CD4-positive, alpha-beta memory T cell (primary cell): Measurements from ENCODE around the gene FCER2. TPM values are rescaled to one million over a fixed set of nuclear protein-coding genes. Genes with fewer than 3 reads are reported as not detected.
"Not testable (repeated sequence)": the region's sequence is repeated elsewhere in the genome, so short reads cannot be mapped to it uniquely, and the experiment has no call there.

Experiments used
- CTCF ChIA-PET: fragments of 350-600 bp; sonication (Branson Sonifier 250); formaldehyde crosslinking; loops from one replicate; lab custom pipeline; 2021; ENCODE audit warnings: inconsistent platforms; ENCODE audit not compliant: partially characterized antibody; lab: Charles Lee
- POLR2A ChIA-PET: fragments of 350-600 bp; sonication (Branson Sonifier 250); formaldehyde crosslinking; loops from one replicate; lab custom pipeline; 2021; ENCODE audit not compliant: partially characterized antibody; lab: Charles Lee
- DNase-seq, 5 donors: peaks; one replicate each; pipeline versions ENCODE4 v3.0.0 to v3.0.0-alpha.2; 2020 to 2022; ENCODE audit warnings: mixed read lengths in 1 of 5
- H3K27ac ChIP-seq: one replicate; pipeline ENCODE4 v1.7.0; 2013; ENCODE audit warnings: low read depth, low read length
- H3K27me3 ChIP-seq: 2 replicates; pipeline ENCODE4 v1.7.0; 2013; ENCODE audit warnings: mild to moderate bottlenecking, low read length, moderate library complexity; ENCODE audit not compliant: insufficient read depth
- H3K36me3 ChIP-seq: 2 replicates; pipeline ENCODE4 v1.7.0; 2013; ENCODE audit warnings: mild to moderate bottlenecking, low read length, moderate library complexity; ENCODE audit not compliant: insufficient read depth
- H3K4me1 ChIP-seq: 2 replicates; pipeline ENCODE4 v1.7.0; 2013; ENCODE audit warnings: mild to moderate bottlenecking, low read length, moderate library complexity; ENCODE audit not compliant: insufficient read depth
- H3K4me3 ChIP-seq, 2 donors: one replicate each; pipeline ENCODE4 v1.7.0; 2013; ENCODE audit warnings: low read length in 2 of 2, mild to moderate bottlenecking in 1 of 2
- H3K9me3 ChIP-seq, 2 donors: one replicate each; pipeline ENCODE4 v1.7.0; 2013; ENCODE audit warnings: low read length in 2 of 2, control low read depth in 1 of 2; ENCODE audit not compliant: control insufficient read depth in 1 of 2
- H3K27ac Mint-ChIP-seq, 7 donors: one replicate each; pipeline ENCODE4 v1.8.0; 2020 to 2021; ENCODE audit warnings: mixed read lengths in 7 of 7, mild to moderate bottlenecking in 6 of 7, inconsistent platforms in 3 of 7, moderate library complexity in 3 of 7
- H3K27me3 Mint-ChIP-seq, 2 donors: one replicate each; pipeline ENCODE4 v1.8.0; 2020 to 2021; ENCODE audit warnings: mixed read lengths in 2 of 2
- H3K36me3 Mint-ChIP-seq, 2 donors: one replicate each; pipeline ENCODE4 v1.8.0; 2020 to 2021; ENCODE audit warnings: mixed read lengths in 2 of 2, inconsistent platforms in 1 of 2, mild to moderate bottlenecking in 1 of 2
- H3K4me1 Mint-ChIP-seq, 4 donors: one replicate each; pipeline ENCODE4 v1.8.0; 2020 to 2021; ENCODE audit warnings: mixed read lengths in 4 of 4, mild to moderate bottlenecking in 1 of 4
- H3K4me3 Mint-ChIP-seq, 8 donors: one replicate each; pipeline ENCODE4 v1.8.0; 2020 to 2021; ENCODE audit warnings: mixed read lengths in 8 of 8, mild to moderate bottlenecking in 7 of 8, moderate library complexity in 6 of 8, inconsistent platforms in 3 of 8
- H3K9me3 Mint-ChIP-seq, 8 donors: one replicate each; pipeline ENCODE4 v1.8.0; 2020 to 2021; ENCODE audit warnings: mixed read lengths in 8 of 8, mild to moderate bottlenecking in 5 of 8, inconsistent platforms in 3 of 8, moderate library complexity in 1 of 8
- intact Hi-C: fragments of 100-400 bp; cut with micrococcal nuclease; formaldehyde crosslinking; loops from one replicate; pipeline ENCODE4 v1.15.1; 2023
- polyA plus RNA-seq, 2 donors: library from polyadenylated mRNA; unstranded; fragments of 300-500 nt; fragmentation: Illumina TruSeq; gene quantifications; one replicate each; pipeline ENCODE4 v1.2.3, GENCODE V29; 2021
- total RNA-seq, 2 experiments: library from RNA; stranded (reverse); gene quantifications; one replicate each; pipeline ENCODE4 v1.2.3, GENCODE V29; 2021

The FCER2 gene
- total and polyA plus RNA-seq, 4 experiments from 2014 or later = 0.93 TPM; not detected in 3

DNA sequence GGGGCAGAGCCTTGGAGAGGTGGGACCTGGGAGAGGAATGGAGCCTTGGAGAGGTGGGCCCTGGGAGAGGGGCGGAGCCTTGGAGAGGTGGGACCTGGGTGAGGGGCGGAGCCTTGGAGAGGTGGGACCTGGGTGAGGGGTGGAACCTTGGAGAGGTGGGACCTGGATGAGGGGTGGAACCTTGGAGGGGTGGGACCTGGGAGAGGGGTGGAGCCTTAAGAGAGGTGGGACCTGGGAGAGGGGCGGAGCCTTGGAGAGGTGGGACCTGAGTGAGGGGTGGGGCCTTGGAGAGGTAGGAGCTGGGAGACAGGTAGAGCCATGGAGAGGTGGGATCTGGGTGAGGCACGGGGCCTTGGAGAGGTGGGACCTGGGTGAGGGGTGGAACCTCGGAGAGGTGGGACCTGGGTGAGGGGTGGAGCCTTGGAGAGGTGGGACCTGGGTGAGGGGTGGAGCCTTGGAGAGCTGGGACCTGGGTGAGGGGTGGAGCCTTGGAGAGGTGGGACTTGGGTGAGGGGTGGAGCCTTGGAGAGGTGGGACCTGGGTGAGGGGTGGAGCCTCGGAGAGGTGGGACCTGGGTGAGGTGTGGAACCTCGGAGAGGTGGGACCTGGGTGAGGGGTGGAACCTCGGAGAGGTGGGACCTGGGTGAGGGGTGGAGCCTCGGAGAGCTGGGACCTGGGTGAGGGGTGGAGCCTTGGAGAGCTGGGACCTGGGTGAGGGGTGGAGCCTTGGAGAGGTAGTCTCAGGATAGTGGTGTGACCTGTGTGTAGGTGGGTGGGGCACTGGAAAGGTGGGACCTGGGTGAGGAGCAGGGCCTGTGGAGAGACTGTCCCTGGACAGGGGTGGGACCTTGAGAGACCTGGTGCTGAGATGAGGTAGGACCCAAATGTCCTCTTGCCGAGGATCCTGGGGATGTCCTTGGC lies 58.0 kb downstream of the FCER2 start:
- peak overlapping the region in 1 of 7 donors; percentile 56 for H3K27ac Mint-ChIP-seq
- peaks cover 15 to 17% of the 10 kb centered on the region in 2 donors for H3K36me3 Mint-ChIP-seq
- H3K27me3 Mint-ChIP-seq, intact Hi-C loops, H3K4me3 ChIP-seq, H3K9me3 ChIP-seq, H3K27ac ChIP-seq, H3K27me3 ChIP-seq, H3K4me3 Mint-ChIP-seq, CTCF ChIA-PET, H3K9me3 Mint-ChIP-seq: not testable (repeated sequence)
- Histone ChIP-seq H3K36me3 (peaks cover 25% of the 10 kb centered on the region), H3K4me1 (peaks cover 11% of the 10 kb centered on the region)
- H3K4me1 Mint-ChIP-seq = peaks cover 10 to 15% (median 13%) of the 10 kb centered on the region in 4 donors
- POLR2A ChIA-PET = interaction anchor here (1.3 to 1.5 kb wide), 3 partner anchors 9 to 14 kb away, joined by 3 to 4 read pairs (median 4); partner anchors contain the start of genes PET100 and XAB2
- DNase-seq = peak in 2 of 5 donors; percentile 23 to 42

DNA sequence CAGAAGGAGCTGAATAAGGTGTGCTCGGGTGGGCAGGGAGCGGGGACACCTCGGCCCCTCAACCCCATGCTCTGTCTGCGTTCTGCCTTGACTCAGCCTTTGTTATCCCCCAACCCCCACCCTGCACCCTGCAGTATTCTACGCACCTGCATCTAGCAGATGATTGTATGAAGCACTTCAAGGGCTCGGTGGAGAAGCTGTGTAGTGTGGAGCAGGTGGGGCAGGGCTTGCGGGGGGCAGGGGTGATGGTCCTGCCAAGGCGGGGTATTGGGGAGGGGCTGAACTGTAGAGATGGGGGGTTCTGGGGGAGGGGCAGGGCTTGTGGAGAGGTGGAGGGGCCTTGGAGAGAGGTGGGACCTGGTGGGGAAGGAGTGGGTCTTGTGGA lies 58.9 kb downstream of the FCER2 start:
- Histone ChIP-seq H3K27ac (no peak overlapping the region), H3K4me3 (no peak overlapping the region), H3K9me3 (no peaks in the 10 kb centered on the region), H3K36me3 (peaks cover 25% of the 10 kb centered on the region), H3K27me3 (no peaks in the 10 kb centered on the region), H3K4me1 (peaks cover 20% of the 10 kb centered on the region)
- H3K9me3 Mint-ChIP-seq = no peaks in the 10 kb centered on the region
- peaks cover 15 to 17% of the 10 kb centered on the region in 2 donors for H3K36me3 Mint-ChIP-seq
- intact Hi-C loops = no loop called here
- peak overlapping the region in 1 of 7 donors; percentile 31 for H3K27ac Mint-ChIP-seq
- H3K4me3 Mint-ChIP-seq = no peak overlapping the region
- no peaks in the 10 kb centered on the region for H3K27me3 Mint-ChIP-seq
- DNase-seq = no peak
- peaks cover 13 to 19% (median 17%) of the 10 kb centered on the region in 4 donors for H3K4me1 Mint-ChIP-seq
- ChIA-PET CTCF (interaction anchor here (1.4 to 2.0 kb wide), 2 partner anchors 9 to 75 kb away, joined by 3 to 6 read pairs; no protein-coding TSS in a partner anchor), POLR2A (no interaction called here)

DNA sequence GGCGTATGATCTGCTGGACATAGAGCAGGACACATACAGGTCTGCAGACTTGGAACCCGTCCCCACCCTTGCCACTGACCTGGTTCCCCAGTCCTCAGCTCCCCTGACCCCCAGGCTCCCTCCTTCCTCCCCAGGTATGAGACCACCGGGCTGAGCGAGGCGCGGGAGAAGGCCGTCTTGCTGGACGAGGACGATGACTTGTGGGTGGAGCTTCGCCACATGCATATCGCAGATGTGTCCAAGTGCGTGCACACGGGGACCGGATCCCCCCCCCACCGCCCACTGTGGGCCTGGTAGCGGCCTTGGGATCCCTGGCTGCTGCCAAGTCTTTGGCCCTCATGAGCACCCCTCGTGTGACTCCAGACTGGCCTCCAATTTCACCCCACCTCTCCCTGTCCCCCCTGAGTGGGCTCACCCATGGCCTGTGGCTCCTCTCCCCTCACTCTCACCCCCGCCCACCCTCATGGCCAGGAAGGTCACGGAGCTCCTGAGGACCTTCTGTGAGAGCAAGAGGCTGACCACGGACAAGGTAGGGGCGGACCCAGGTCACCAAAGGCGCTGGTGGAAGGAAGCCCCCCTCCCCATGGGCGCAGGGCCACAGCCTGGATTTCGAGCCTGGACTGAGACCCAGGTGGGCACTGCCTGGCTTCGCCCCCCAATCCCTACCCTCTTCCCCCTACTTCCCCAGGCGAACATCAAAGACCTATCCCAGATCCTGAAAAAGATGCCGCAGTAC lies 59.5 kb downstream of the FCER2 start:
- Histone ChIP-seq H3K4me3 (no peak overlapping the region), H3K9me3 (no peaks in the 10 kb centered on the region), H3K36me3 (peaks cover 25% of the 10 kb centered on the region), H3K27me3 (no peaks in the 10 kb centered on the region), H3K4me1 (peaks cover 25% of the 10 kb centered on the region), H3K27ac (no peak overlapping the region)
- intact Hi-C loops = no loop called here
- Mint-ChIP-seq H3K9me3 (no peaks in the 10 kb centered on the region), H3K27me3 (no peaks in the 10 kb centered on the region), H3K4me1 (peaks cover 13 to 25% (median 19%) of the 10 kb centered on the region in 4 donors), H3K4me3 (no peak overlapping the region), H3K27ac (peak overlapping the region in 1 of 7 donors; percentile 48), H3K36me3 (peaks cover 11 to 15% of the 10 kb centered on the region in 2 donors)
- ChIA-PET POLR2A (interaction anchor here (1.2 kb wide), 1 partner anchor 9 kb away, joined by 3 read pairs; the partner anchor contains the start of gene PCP2), CTCF (interaction anchor here (1.4 to 2.0 kb wide), 2 partner anchors 9 to 74 kb away, joined by 3 to 6 read pairs; no protein-coding TSS in a partner anchor)
- no peak for DNase-seq

DNA sequence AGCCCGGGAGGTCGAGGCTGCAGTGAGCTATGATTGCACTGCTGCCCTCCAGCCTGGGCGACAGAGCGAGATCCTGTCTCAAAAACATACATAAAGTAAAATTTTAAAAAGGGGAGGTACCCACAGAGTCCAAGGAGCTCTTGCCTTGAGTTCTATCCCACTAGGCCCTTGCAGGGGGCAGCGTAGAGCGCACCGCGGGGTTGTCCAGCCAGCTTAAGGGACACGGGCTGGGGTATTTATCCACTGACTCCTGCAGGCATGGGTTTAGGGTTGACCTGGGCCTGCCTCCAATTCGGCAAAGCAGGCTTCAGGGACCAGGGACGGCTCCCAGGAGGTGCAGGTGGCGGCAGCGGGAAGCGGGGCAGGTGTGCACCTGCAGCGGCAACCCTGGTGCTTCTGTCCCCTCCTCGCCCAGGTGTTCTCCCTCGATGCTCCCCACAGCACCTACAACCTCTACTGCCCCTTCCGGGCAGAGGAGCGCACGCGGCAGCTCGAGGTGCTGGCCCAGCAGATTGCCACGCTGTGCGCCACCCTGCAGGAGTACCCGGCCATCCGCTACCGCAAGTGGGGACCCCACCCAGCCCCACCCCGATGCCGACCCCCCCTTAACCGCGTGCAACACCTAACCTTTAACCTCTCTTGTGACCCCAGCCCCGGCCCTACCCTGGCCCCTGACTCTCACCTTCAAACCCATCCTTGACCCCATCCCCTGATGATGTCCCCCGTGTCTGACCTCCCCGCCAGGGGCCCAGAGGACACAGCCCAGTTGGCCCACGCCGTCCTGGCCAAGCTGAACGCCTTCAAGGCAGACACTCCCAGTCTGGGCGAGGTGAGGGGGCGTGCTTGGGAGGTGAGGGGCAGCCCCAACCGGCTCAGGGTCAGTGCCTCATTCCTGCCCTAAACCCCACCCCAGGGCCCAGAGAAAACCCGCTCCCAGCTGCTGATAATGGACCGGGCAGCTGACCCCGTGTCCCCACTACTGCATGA lies 60.3 kb downstream of the FCER2 start:
- CTCF ChIA-PET = interaction anchor here (0.6 to 2.0 kb wide), 4 partner anchors 10 to 643 kb away, joined by 3 to 6 read pairs (median 4); partner anchors contain the start of gene TRAPPC5
- H3K27ac ChIP-seq = no peak overlapping the region
- Mint-ChIP-seq H3K9me3 (no peaks in the 10 kb centered on the region), H3K27ac (peak overlapping the region in 1 of 7 donors; percentile 62), H3K4me1 (peaks cover 15 to 30% (median 23%) of the 10 kb centered on the region in 4 donors), H3K36me3 (peaks cover 11 to 15% of the 10 kb centered on the region in 2 donors), H3K4me3 (no peak overlapping the region), H3K27me3 (no peaks in the 10 kb centered on the region)
- intact Hi-C loops = no loop called here
- peaks cover 25% of the 10 kb centered on the region for H3K36me3 ChIP-seq
- POLR2A ChIA-PET = interaction anchor here (1.2 kb wide), 1 partner anchor 8 kb away, joined by 3 read pairs; the partner anchor contains the start of gene PCP2
- no peak overlapping the region for H3K4me3 ChIP-seq
- H3K4me1 ChIP-seq = peaks cover 30% of the 10 kb centered on the region
- peak in 1 of 5 donors; percentile 29 for DNase-seq
- no peaks in the 10 kb centered on the region for H3K9me3 ChIP-seq
- no peaks in the 10 kb centered on the region for H3K27me3 ChIP-seq

DNA sequence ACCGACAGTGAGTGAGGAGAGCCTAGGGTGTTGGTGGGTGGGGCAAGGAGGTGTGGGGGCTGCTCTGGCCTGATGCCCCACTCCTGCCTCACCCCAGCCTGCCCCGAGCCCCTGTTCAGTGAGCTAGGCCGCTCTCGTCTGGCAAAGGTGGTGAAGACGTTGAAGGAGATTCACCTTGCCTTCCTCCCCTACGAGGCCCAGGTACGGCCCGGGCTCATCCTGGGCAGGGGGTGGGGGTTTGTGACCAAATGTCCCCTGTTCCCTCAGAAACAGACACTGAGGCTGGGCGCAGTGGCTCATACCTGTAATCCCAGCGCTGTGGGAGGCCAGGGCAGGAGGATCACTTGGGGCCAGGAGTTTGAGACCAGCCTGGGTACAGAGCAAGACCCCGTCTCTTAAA lies 61.1 kb downstream of the FCER2 start:
- Histone ChIP-seq H3K4me1 (peaks cover 36% of the 10 kb centered on the region), H3K27me3 (no peaks in the 10 kb centered on the region), H3K4me3 (no peak overlapping the region), H3K36me3 (peaks cover 25% of the 10 kb centered on the region), H3K27ac (no peak overlapping the region), H3K9me3 (no peaks in the 10 kb centered on the region)
- POLR2A ChIA-PET = no interaction called here
- CTCF ChIA-PET = interaction anchor here (0.6 to 0.8 kb wide), 3 partner anchors 40 to 1180 kb away, joined by 3 to 4 read pairs (median 4); partner anchors contain the start of gene TRAPPC5
- H3K4me3 Mint-ChIP-seq = no peak overlapping the region
- peaks cover 9 to 13% of the 10 kb centered on the region in 2 donors for H3K36me3 Mint-ChIP-seq
- intact Hi-C loops = no loop called here
- peaks cover 17 to 37% (median 27%) of the 10 kb centered on the region in 4 donors for H3K4me1 Mint-ChIP-seq
- no peaks in the 10 kb centered on the region for H3K27me3 Mint-ChIP-seq
- H3K27ac Mint-ChIP-seq = no peak overlapping the region
- H3K9me3 Mint-ChIP-seq = no peaks in the 10 kb centered on the region
- peak in 1 of 5 donors; percentile 30 for DNase-seq

DNA sequence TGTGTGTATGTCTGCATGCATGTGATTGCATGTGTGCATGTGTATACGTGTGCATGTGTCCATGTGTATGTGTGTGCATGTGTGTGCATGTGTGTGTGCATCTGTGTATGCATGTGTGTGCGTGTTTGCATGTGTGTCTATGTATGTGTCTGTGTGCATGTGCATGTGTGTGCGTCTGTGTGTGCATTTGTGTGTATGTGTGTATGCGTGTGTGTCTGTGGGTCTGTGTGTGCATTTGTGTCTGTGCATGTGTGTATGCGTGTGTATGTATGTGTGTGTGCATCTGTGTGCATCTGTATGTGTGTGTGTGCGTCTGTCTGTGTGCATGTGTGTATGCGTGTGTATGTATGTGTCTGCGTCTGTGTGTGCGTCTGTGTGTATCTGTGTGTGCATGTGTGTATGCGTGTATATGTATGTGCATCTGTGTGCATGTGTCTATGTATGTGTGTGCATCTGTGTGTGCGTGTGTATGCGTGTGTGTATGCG lies 62.0 kb downstream of the FCER2 start:
- H3K4me1 Mint-ChIP-seq = peaks cover 16 to 44% (median 33%) of the 10 kb centered on the region in 4 donors
- no peak for DNase-seq
- H3K27me3 Mint-ChIP-seq = no peaks in the 10 kb centered on the region
- H3K27ac Mint-ChIP-seq = peak overlapping the region in 5 of 7 donors; percentile 66 to 86 (median 81)
- peak overlapping the region in 6 of 8 donors; percentile 5 to 75 (median 50) for H3K4me3 Mint-ChIP-seq
- ChIA-PET CTCF (no interaction called here), POLR2A (interaction anchor here (3.1 kb wide), 1 partner anchor 10 kb away, joined by 15 read pairs; the partner anchor contains the start of genes PET100 and XAB2)
- Histone ChIP-seq H3K9me3 (no peaks in the 10 kb centered on the region), H3K36me3 (peaks cover 21% of the 10 kb centered on the region), H3K27ac (no peak overlapping the region), H3K4me3 (no peak overlapping the region), H3K4me1 (peaks cover 36% of the 10 kb centered on the region), H3K27me3 (no peaks in the 10 kb centered on the region)
- intact Hi-C loops = no loop called here
- H3K9me3 Mint-ChIP-seq = no peaks in the 10 kb centered on the region
- peaks cover 7 to 10% of the 10 kb centered on the region in 2 donors for H3K36me3 Mint-ChIP-seq
